Omental fat pad (tissue), 4 donors: ENCODE results near the gene TFPT. TPM values are rescaled to one million over a fixed set of nuclear protein-coding genes. Genes with fewer than 3 reads are reported as not detected.

Experiments used
- ATAC-seq: fragments of 150-250 bp; one replicate; pipeline ENCODE4 v1.9.1; 2016; ENCODE audit warnings: mild to moderate bottlenecking, moderate library complexity; ENCODE audit not compliant: low FRiP score
- DNase-seq: peaks from one replicate; pipeline ENCODE4 v3.0.0-alpha.2; 2019; ENCODE audit warnings: low spot score
- total RNA-seq, 4 donors: library from RNA; depleted of rRNA; stranded (reverse); fragments of >200 nt; gene quantifications; one replicate each; pipeline ENCODE4 v1.1.0, GENCODE V29; 2016
- TF ChIP-seq, protein P1 (sequence below), 3 donors: fragments of 450-650 bp; IDR thresholded peaks; one replicate each; pipeline ENCODE4 v1.5.1; 2016 to 2017; ENCODE audit warnings: antibody characterized with exemption in 3 of 3, mild to moderate bottlenecking in 3 of 3, moderate library complexity in 2 of 3

Gene TFPT
- total RNA-seq, 4 donors from 2014 or later, result 9.7 to 19.9 (median 15.6) TPM

DNA sequence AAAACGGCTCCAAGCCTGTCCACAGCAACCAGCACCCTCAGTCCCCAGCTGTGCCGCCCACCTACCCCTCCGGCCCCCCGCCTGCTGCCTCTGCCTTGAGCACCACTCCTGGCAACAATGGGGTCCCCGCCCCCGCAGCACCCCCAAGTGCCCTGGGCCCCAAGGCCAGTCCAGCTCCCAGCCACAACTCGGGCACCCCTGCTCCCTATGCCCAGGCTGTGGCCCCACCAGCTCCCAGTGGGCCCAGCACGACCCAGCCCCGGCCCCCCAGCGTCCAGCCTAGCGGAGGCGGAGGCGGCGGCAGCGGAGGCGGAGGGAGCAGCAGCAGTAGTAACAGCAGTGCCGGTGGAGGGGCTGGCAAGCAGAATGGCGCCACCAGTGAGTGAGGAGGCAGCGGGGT lies 32.7 kb upstream of the TFPT start:
- no peak for ATAC-seq
- DNase-seq, result no peak
- TF ChIP-seq, protein P1, sequence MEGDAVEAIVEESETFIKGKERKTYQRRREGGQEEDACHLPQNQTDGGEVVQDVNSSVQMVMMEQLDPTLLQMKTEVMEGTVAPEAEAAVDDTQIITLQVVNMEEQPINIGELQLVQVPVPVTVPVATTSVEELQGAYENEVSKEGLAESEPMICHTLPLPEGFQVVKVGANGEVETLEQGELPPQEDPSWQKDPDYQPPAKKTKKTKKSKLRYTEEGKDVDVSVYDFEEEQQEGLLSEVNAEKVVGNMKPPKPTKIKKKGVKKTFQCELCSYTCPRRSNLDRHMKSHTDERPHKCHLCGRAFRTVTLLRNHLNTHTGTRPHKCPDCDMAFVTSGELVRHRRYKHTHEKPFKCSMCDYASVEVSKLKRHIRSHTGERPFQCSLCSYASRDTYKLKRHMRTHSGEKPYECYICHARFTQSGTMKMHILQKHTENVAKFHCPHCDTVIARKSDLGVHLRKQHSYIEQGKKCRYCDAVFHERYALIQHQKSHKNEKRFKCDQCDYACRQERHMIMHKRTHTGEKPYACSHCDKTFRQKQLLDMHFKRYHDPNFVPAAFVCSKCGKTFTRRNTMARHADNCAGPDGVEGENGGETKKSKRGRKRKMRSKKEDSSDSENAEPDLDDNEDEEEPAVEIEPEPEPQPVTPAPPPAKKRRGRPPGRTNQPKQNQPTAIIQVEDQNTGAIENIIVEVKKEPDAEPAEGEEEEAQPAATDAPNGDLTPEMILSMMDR (IDR thresholded peaks at IDR 0.05), result no peak

DNA sequence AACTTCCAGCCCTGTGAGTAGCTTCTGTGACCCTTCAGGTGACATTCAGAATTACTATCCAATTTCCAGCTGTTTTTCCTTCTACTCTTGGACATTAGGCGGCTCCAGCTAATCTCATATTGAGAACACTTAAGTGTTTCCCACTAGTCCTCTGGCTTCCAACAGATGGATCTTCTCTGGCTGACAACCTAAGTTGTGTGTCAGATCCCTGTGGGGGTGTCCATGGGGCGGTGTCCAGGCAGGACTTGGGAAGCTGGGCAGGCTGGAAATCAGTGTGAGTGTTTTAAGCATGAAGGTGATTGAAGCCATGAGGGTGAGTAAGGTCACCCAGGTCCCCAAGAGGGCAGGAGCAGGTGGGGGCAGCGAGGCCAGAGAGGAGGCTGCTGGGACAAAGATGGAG lies 32.2 kb upstream of the TFPT start:
- TF ChIP-seq, protein P1 (IDR thresholded peaks at IDR 0.05), result no peak
- DNase-seq (no peak), ATAC-seq (no peak)

DNA sequence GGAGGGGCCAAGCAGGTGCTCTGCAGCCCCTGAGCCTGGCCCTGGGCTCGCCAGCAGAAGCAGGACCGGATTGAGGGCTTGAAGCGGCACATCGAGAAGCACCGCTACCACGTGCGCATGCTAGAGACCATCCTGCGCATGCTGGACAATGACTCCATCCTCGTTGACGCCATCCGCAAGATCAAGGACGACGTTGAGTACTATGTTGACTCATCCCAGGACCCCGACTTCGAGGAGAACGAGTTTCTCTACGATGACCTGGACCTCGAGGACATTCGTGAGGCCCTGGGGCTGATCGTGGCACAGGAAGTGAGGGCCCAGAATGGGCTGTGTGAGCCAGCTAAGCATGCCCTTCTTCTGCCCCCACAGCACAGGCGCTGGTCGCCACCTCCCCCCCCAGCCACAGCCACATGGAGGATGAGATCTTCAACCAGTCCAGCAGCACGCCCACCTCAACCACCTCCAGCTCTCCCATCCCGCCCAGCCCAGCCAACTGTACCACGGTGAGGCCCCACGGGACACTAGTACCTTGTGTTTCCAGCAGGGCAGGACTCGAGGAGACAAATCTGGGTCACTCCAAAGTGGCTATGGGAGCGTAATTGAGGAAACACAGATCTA lies 30.2 kb upstream of the TFPT start:
- DNase-seq (no peak), ATAC-seq (peak; percentile 4)
- TF ChIP-seq, protein P1 (IDR thresholded peaks at IDR 0.05), result no peak

DNA sequence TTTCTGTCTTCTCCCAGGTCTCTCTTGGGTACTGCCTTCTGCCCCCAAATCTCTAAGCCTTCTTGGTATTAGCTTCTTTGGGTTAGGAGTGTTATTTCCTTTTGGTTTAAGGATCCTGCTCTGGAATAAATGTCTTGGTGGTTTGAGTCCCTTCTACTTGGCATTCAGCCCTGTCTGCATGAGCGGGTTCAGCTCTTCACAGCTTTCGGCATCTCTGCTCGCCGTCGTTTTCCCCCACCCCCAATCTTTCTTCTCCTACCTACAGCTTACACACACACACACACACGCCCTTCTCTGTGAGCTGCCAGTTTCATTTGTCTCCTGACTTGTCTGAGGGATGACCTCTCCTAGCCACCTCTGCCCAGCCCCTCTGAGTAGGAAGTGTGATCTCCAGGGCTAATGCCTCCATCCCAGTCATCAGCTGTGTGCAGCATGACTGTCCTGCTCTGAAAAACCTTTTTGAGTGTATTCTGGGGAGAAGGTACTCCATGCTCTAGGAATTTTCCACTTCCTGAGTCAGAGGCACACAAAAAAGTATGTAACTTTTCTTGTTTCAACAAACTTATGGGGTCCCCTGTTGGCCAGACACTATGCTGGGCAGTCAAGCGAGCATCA lies 26.8 kb upstream of the TFPT start:
- DNase-seq, result no peak
- TF ChIP-seq, protein P1 (IDR thresholded peaks at IDR 0.05), result no peak
- no peak for ATAC-seq

DNA sequence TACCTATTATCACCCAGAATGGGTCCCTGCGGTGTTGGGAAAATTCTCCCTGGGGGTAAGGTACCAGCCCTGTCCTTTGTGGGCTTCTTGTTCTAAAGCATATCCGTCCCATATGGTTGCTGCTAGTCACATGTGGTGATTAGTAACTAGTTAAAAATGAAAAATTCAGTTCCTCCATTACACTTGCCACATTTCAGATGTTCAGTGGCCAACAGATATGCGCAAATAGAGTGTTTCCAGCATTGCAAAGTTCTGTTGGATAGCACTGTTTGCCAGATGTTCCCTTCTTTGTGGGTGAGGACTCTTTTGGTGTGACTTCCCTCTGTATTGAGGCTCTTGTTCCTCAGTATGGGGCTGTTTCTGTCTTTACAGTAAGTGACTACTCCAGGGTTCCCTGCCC lies 25.9 kb upstream of the TFPT start:
- ATAC-seq (no peak), DNase-seq (no peak)
- TF ChIP-seq, protein P1 (IDR thresholded peaks at IDR 0.05), result no peak

DNA sequence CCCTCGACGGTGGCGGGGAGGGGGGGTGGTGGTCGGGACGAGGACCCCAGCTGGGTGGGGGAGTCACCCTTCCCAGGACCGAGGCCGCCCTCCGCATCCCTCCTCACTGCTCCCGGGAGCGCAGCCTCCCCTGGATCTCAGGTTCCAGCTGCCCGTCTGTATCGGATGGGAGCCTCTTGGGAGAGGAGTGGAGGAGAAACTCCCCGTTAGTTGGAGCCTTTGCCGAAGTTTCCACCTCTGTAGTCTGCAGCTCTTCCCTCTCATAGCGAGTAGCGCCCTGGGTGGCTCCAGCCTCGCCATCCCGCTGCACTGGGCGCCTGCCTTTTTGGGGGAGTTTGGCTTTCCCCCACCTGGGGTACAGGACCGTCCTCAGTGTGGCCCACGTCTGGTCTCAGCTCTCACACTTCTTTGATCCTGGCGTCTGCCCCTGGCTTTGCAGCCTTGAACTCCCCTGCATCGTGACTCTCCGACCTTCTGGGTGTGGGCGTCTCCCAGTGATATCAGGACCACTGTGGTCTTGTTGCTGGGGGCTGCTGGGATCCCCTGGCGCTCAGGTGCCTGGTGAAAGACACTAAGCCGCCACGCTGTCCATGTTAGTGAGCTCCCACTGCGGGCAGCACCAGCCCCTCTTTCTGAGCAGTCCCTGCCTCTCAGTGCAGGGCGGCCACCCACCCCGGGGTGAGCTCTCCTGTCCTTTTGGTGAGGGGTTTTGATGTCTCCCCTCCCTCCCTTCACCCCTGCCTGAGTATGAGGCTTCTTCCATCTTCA lies 23.2 kb upstream of the TFPT start:
- no peak for ATAC-seq
- DNase-seq, result no peak
- TF ChIP-seq, protein P1 (IDR thresholded peaks at IDR 0.05), result no peak
